ENCODE data around the gene EPHA3. TPM values are rescaled to one million over a fixed set of nuclear protein-coding genes. Genes with fewer than 3 reads are reported as not detected.

Gene EPHA3
- total RNA-seq, 2 donors from 2014 or later: 0.15 to 0.18 TPM

- Mint-ChIP-seq H3K4me3 (no peak overlapping the region), H3K9me3 (no peaks in the 10 kb centered on the region), H3K4me1 (peaks cover 3% of the 10 kb centered on the region), H3K27me3 (ENCODE audit: insufficient read depth) (no peaks in the 10 kb centered on the region), H3K27ac (no peak overlapping the region), H3K36me3 (ENCODE audit: low read depth) (no peaks in the 10 kb centered on the region)
- no peak for DNase-seq
- no peaks in the 10 kb centered on the region for H3K27me3 ChIP-seq (ENCODE audit: control insufficient read depth, insufficient read depth, low read length, poor library complexity, severe bottlenecking)
- H3K9me3 ChIP-seq (ENCODE audit: control insufficient read depth, low read length): no peaks in the 10 kb centered on the region
- H3K27ac ChIP-seq (ENCODE audit: low read depth, low read length): no peak overlapping the region
- no peak overlapping the region for H3K4me3 ChIP-seq (ENCODE audit: low read length)
- no peak for TF ChIP-seq CTCF (conservative IDR thresholded peaks at IDR 0.05)
- H3K36me3 ChIP-seq (ENCODE audit: control insufficient read depth, insufficient read depth, low read length): no peaks in the 10 kb centered on the region
- WGBS, 2 experiments (ENCODE audit: insufficient coverage in 1 of 2, insufficient read length in 1 of 2): 100% methylated on average over 1 of the region's 4 CpGs; no CpG with 5 or more reads in 1 of the 2 experiments
- H3K4me1 ChIP-seq (ENCODE audit: control insufficient read depth, insufficient read depth, low read length): no peaks in the 10 kb centered on the region
- H3K9ac ChIP-seq (ENCODE audit: extremely low read depth, low read length, poor library complexity, severe bottlenecking): no peak overlapping the region
These were observed 204.7 kb downstream of the EPHA3 start for GRCh38 chr3:89312141-89312540.

- TF ChIP-seq CTCF (conservative IDR thresholded peaks at IDR 0.05): peak; percentile 69
- 67 to 92% methylated on average over 2 to 3 of the region's 3 CpGs for WGBS, 2 experiments (ENCODE audit: insufficient coverage in 1 of 2, insufficient read length in 1 of 2)
- no peak overlapping the region for H3K9ac ChIP-seq (ENCODE audit: extremely low read depth, low read length, poor library complexity, severe bottlenecking)
- DNase-seq: peak; percentile 49
- no peak overlapping the region for H3K27ac ChIP-seq (ENCODE audit: low read depth, low read length)
- H3K36me3 ChIP-seq (ENCODE audit: control insufficient read depth, insufficient read depth, low read length): no peaks in the 10 kb centered on the region
- no peaks in the 10 kb centered on the region for H3K4me1 ChIP-seq (ENCODE audit: control insufficient read depth, insufficient read depth, low read length)
- Mint-ChIP-seq H3K4me3 (no peak overlapping the region), H3K9me3 (no peaks in the 10 kb centered on the region), H3K27ac (no peak overlapping the region), H3K27me3 (ENCODE audit: insufficient read depth) (no peaks in the 10 kb centered on the region), H3K4me1 (peaks cover 11% of the 10 kb centered on the region), H3K36me3 (ENCODE audit: low read depth) (no peaks in the 10 kb centered on the region)
- H3K4me3 ChIP-seq (ENCODE audit: low read length): no peak overlapping the region
- no peaks in the 10 kb centered on the region for H3K27me3 ChIP-seq (ENCODE audit: control insufficient read depth, insufficient read depth, low read length, poor library complexity, severe bottlenecking)
- no peaks in the 10 kb centered on the region for H3K9me3 ChIP-seq (ENCODE audit: control insufficient read depth, low read length)
These were observed 207.2 kb downstream of the EPHA3 start for GRCh38 chr3:89314454-89315098.

- Histone ChIP-seq H3K4me1 (ENCODE audit: control insufficient read depth, insufficient read depth, low read length) (no peaks in the 10 kb centered on the region), H3K36me3 (ENCODE audit: control insufficient read depth, insufficient read depth, low read length) (no peaks in the 10 kb centered on the region), H3K9me3 (ENCODE audit: control insufficient read depth, low read length) (no peaks in the 10 kb centered on the region), H3K9ac (ENCODE audit: extremely low read depth, low read length, poor library complexity, severe bottlenecking) (no peak overlapping the region), H3K4me3 (ENCODE audit: low read length) (no peak overlapping the region), H3K27ac (ENCODE audit: low read depth, low read length) (no peak overlapping the region), H3K27me3 (ENCODE audit: control insufficient read depth, insufficient read depth, low read length, poor library complexity, severe bottlenecking) (no peaks in the 10 kb centered on the region)
- Mint-ChIP-seq H3K27ac (no peak overlapping the region), H3K27me3 (ENCODE audit: insufficient read depth) (no peaks in the 10 kb centered on the region), H3K9me3 (no peaks in the 10 kb centered on the region), H3K4me3 (no peak overlapping the region), H3K36me3 (ENCODE audit: low read depth) (no peaks in the 10 kb centered on the region), H3K4me1 (peaks cover 19% of the 10 kb centered on the region)
- TF ChIP-seq CTCF (conservative IDR thresholded peaks at IDR 0.05): no peak
- WGBS, 2 experiments (ENCODE audit: insufficient coverage in 1 of 2, insufficient read length in 1 of 2): 83 to 92% methylated on average over 2 to 6 of the region's 6 CpGs
- DNase-seq: no peak
These were observed 208.5 kb downstream of the EPHA3 start for GRCh38 chr3:89315750-89316470.
